ENCODE data around the gene ARHGAP22.

- TF ChIP-seq CTCF (IDR thresholded peaks at IDR 0.05; ENCODE audit: poor library complexity, severe bottlenecking) (no peak), EP300 (conservative IDR thresholded peaks at IDR 0.05; ENCODE audit: poor library complexity, severe bottlenecking) (no peak), REST (IDR thresholded peaks at IDR 0.05; ENCODE audit: borderline replicate concordance) (no peak), EZH2 (IDR thresholded peaks at IDR 0.05; ENCODE audit: borderline replicate concordance, insufficient read depth, low read length, poor library complexity, severe bottlenecking) (no peak), RAD21 (conservative IDR thresholded peaks at IDR 0.05) (no peak), POLR2AphosphoS5 (IDR thresholded peaks at IDR 0.05) (no peak), TAF1 (IDR thresholded peaks at IDR 0.05; ENCODE audit: low read depth) (no peak), MXI1 (conservative IDR thresholded peaks at IDR 0.05; ENCODE audit: poor library complexity, severe bottlenecking) (no peak), SMC3 (conservative IDR thresholded peaks at IDR 0.05; ENCODE audit: poor library complexity) (no peak)
These were observed 107.8 kb downstream of the ARHGAP22 start for GRCh38 chr10:48496831-48497779.

Data from neural cell (in vitro differentiated cells).